Heart left ventricle (tissue), 16 donors: ENCODE data around the gene TGFB2. TPM values are rescaled to one million over a fixed set of nuclear protein-coding genes. Genes with fewer than 3 reads are reported as not detected.

Experiments
- ATAC-seq, 4 donors: fragments of 200-7000 bp; cut with Tn5 transposase; one replicate each; pipeline ENCODE4 v1.9.1; 2020 to 2022; ENCODE audit warnings: moderate library complexity in 4 of 4, mild to moderate bottlenecking in 3 of 4, moderate number of reproducible peaks in 1 of 4
- DNase-seq, 5 donors: peaks; one replicate each; pipeline ENCODE4 v3.0.0-alpha.2; 2020
- H3K27ac ChIP-seq, 12 donors: fragments of 200-600 bp; sonication (generic) in 4 of 12; one replicate each; pipeline versions ENCODE4 v1.5.0 to v1.8.0; 2016 to 2022; ENCODE audit warnings: mild to moderate bottlenecking in 2 of 12
- H3K27me3 ChIP-seq, 9 donors: fragments of 200-600 bp; sonication (generic) in 2 of 9; one replicate each; pipeline versions ENCODE4 v1.5.1 to v1.8.0; 2016 to 2022; ENCODE audit warnings: mild to moderate bottlenecking in 3 of 9
- H3K36me3 ChIP-seq, 9 donors: fragments of 200-600 bp; sonication (generic) in 2 of 9; one replicate each; pipeline versions ENCODE4 v1.5.0 to v1.8.0; 2018 to 2022; ENCODE audit warnings: mild to moderate bottlenecking in 2 of 9
- H3K4me1 ChIP-seq, 12 donors: fragments of 200-600 bp; sonication (generic) in 4 of 12; one replicate each; pipeline versions ENCODE4 v1.5.0 to v1.8.0; 2016 to 2022; ENCODE audit warnings: mild to moderate bottlenecking in 3 of 12
- H3K4me3 ChIP-seq, 12 donors: fragments of 200-600 bp; sonication (generic) in 4 of 12; one replicate each; pipeline versions ENCODE4 v1.5.0 to v1.8.0; 2017 to 2022; ENCODE audit warnings: mild to moderate bottlenecking in 9 of 12, moderate library complexity in 4 of 12
- H3K9me3 ChIP-seq, 12 donors: fragments of 200-600 bp; sonication (generic) in 4 of 12; one replicate each; pipeline versions ENCODE4 v1.5.0 to v1.8.0; 2016 to 2022; ENCODE audit warnings: mild to moderate bottlenecking in 1 of 12
- POLR2A ChIP-seq, 2 donors: fragments of 450-650 bp; IDR thresholded peaks; one replicate each; pipeline ENCODE4 v1.6.1; 2017; ENCODE audit warnings: antibody characterized with exemption in 2 of 2, mild to moderate bottlenecking in 2 of 2, moderate library complexity in 2 of 2
- WGBS, 4 donors: extraction: QIAGEN DNeasy Blood & Tissue Kit in 2 of 4; methylation state at CpG; one replicate each; pipeline versions ENCODE4 v1.1.5 to v1.1.7; 2013 to 2018; 5-methylcytosine and 5-hydroxymethylcytosine counted together
- intact Hi-C, 10 donors: fragments of 100-400 bp; cut with DNase I; formaldehyde crosslinking; loops; one replicate each; pipeline versions ENCODE4 v1.11.1 to v1.14.2; 2022
- polyA plus RNA-seq, 2 donors: library from polyadenylated mRNA; stranded (reverse); fragments of 200-250 nt; gene quantifications; one replicate each; pipeline ENCODE4 v1.2.3, GENCODE V29; 2013
- total RNA-seq, 9 donors: library from RNA; depleted of rRNA in 2 of 9; stranded (reverse); fragments of >200 nt in 2 of 9; fragmentation: NEBNext Ultra II Directional in 3 of 9; extraction: Animal tissue kit (Norgen Biotek cat#: 25700) in 3 of 9; gene quantifications; one replicate each; pipeline versions ENCODE4 v1.1.0 to v1.2.4, GENCODE V29; 2016 to 2023
- TF ChIP-seq, protein P1 (sequence below), 12 donors: fragments of 200-600 bp; sonication (generic) in 4 of 12; IDR thresholded peaks; one replicate each; pipeline versions ENCODE4 v1.5.0 to v1.8.0; 2018 to 2022; ENCODE audit warnings: antibody characterized with exemption in 12 of 12, mild to moderate bottlenecking in 5 of 12
- donor health status: ischemic (EF 13 %, LVEDD 7.1; RV severe dilation, severe dysfunction).
- donor health status: healthy with polysubstance abuse.
- donor health status: DM: no; HTN: yes; CAD: no.
- donor health status: DM: no; HTN: no; CAD: no.
- donor health status: ischemic (EF 25% LVEDD 6.9; RV normal size, moderate dysfunction).
- donor health status: ischemic (EF 25% LVEDD 5.7; RV mildly dilated, moderate dysfunction).
- donor health status: healthy.
- donor health status: DM: yes; HTN: yes; CAD: no.
- donor health status: ischemic (EF 35%, LVEDD 5.7; RV mildly dilated, moderate dysfunction).
- donor health status: nonischemic (EF 11% LVEDD 7.7; RV severe dilation, severe dysfunction).
- donor health status: DM: yes; HTN: yes; CAD: no.
- donor health status: PGD.
- donor health status: ischemic (EF 29% LVEDD 5.4; RV normal size, mild dysfunction).
- donor health status: nonischemic (EF 23%, LVEDD 6.1; RV moderate dilation, normal function).

The TGFB2 gene
- total and polyA plus RNA-seq, 11 donors = 0.76 to 23.6 (median 5.5) TPM

DNA sequence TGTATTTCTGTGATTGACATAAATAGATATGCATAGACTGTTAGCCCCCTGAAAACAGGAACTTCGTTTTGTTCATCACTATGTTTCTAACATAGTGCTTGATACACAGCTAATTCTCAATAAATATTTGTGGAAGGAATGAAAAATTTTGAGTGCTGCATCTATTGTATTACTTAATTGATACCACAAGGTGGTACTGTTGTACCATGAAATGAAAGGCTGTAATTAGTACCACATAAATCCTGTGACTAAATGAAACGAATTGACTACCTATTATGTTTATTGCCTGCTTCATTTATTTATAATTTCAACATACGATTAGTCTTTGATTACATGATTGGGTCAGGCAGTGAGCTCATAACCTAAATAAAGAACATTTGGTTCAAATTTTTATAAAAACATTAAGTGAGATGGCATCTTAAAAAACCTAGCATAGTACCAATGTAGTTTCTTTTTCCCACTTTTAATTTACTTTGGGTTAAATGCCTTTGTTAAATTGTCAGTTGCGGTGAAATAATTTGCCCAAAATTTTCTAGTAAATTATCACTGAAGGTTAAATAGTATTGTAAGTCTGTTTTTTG lies 15.0 kb upstream of the TGFB2 start:
- Histone ChIP-seq H3K4me1 (peaks cover 0 to 4% (median 0%) of the 10 kb centered on the region in 12 donors), H3K4me3 (no peak overlapping the region), H3K9me3 (no peaks in the 10 kb centered on the region), H3K36me3 (peaks cover 0 to 15% (median 0%) of the 10 kb centered on the region in 9 donors), H3K27me3 (no peaks in the 10 kb centered on the region), H3K27ac (no peak overlapping the region)
- DNase-seq = no peak
- intact Hi-C loops = loop anchor here in 9 of 10 donors (2.0 to 10.0 kb wide), 15 partner anchors 195 to 1487 kb away; no protein-coding TSS in a partner anchor
- WGBS, 4 donors = 24 to 32% (median 26%) methylated on average over 4 of the region's 4 CpGs
- TF ChIP-seq, protein P1, sequence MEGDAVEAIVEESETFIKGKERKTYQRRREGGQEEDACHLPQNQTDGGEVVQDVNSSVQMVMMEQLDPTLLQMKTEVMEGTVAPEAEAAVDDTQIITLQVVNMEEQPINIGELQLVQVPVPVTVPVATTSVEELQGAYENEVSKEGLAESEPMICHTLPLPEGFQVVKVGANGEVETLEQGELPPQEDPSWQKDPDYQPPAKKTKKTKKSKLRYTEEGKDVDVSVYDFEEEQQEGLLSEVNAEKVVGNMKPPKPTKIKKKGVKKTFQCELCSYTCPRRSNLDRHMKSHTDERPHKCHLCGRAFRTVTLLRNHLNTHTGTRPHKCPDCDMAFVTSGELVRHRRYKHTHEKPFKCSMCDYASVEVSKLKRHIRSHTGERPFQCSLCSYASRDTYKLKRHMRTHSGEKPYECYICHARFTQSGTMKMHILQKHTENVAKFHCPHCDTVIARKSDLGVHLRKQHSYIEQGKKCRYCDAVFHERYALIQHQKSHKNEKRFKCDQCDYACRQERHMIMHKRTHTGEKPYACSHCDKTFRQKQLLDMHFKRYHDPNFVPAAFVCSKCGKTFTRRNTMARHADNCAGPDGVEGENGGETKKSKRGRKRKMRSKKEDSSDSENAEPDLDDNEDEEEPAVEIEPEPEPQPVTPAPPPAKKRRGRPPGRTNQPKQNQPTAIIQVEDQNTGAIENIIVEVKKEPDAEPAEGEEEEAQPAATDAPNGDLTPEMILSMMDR (IDR thresholded peaks at IDR 0.05) = peak; percentile 59 to 79 (median 70)
- no peak for TF ChIP-seq POLR2A (IDR thresholded peaks at IDR 0.05)
- ATAC-seq = peak in 3 of 4 donors; percentile 37 to 56 (median 55)

DNA sequence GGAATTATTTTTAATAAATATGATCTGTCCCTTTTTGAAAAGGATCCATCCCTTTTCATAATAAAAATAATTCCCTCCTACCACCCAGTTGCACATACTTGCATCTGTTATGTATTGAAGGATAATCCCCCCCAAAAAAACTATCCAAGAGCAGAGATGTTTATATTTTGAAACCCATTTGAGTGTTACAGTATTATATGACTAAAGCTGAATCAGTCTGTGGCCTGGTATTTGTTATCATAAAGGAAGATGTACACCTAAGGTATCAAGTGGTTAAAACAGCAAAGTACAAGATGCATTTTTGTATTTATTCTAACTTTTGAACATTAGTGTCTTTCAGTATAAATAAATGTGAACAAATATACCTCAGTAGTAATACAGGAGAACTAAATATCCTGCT lies 12.7 kb upstream of the TGFB2 start:
- H3K27ac ChIP-seq = no peak overlapping the region
- intact Hi-C loops = loop anchor here in 9 of 10 donors (5.0 to 10.0 kb wide), 12 partner anchors 192 to 1482 kb away; no protein-coding TSS in a partner anchor
- no peak for DNase-seq
- H3K4me3 ChIP-seq = no peak overlapping the region
- H3K4me1 ChIP-seq = peaks cover 0 to 4% (median 0%) of the 10 kb centered on the region in 12 donors
- H3K36me3 ChIP-seq = peaks cover 0 to 13% (median 0%) of the 10 kb centered on the region in 9 donors
- H3K27me3 ChIP-seq = no peaks in the 10 kb centered on the region
- no peaks in the 10 kb centered on the region for H3K9me3 ChIP-seq
- TF ChIP-seq, protein P1 (IDR thresholded peaks at IDR 0.05) = no peak
- no peak for TF ChIP-seq POLR2A (IDR thresholded peaks at IDR 0.05)
- ATAC-seq = no peak

DNA sequence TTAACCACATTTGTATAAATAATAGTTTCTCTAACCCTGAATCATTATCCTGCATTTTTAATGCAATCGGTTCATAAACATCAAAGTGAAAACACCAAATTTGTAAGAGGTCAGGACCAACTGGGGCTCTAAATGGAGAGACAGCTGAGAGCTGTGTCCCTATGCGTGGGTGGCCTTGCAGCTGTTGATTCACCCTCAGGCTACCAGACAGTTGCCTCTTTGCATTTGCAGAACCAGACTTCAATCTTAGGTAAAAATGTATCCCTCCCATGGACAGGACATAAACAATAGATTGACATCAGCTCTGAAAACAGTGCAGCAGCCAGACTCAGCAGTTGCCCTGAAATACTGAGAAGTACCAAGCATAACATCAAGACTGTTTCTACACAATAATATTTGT lies 8.8 kb upstream of the TGFB2 start:
- no peak overlapping the region for H3K27ac ChIP-seq
- H3K4me3 ChIP-seq = no peak overlapping the region
- WGBS, 4 donors = 78 to 85% (median 81%) methylated on average over 2 of the region's 2 CpGs
- no peaks in the 10 kb centered on the region for H3K9me3 ChIP-seq
- no peaks in the 10 kb centered on the region for H3K27me3 ChIP-seq
- DNase-seq (no peak), ATAC-seq (no peak)
- TF ChIP-seq, protein P1 (IDR thresholded peaks at IDR 0.05) = no peak
- no peak for TF ChIP-seq POLR2A (IDR thresholded peaks at IDR 0.05)
- H3K4me1 ChIP-seq = peaks cover 0 to 6% (median 0%) of the 10 kb centered on the region in 12 donors
- intact Hi-C loops = loop anchor here in 9 of 10 donors (5.0 to 10.0 kb wide), 10 partner anchors 186 to 1478 kb away; no protein-coding TSS in a partner anchor
- H3K36me3 ChIP-seq = peaks cover 0 to 8% (median 0%) of the 10 kb centered on the region in 9 donors

DNA sequence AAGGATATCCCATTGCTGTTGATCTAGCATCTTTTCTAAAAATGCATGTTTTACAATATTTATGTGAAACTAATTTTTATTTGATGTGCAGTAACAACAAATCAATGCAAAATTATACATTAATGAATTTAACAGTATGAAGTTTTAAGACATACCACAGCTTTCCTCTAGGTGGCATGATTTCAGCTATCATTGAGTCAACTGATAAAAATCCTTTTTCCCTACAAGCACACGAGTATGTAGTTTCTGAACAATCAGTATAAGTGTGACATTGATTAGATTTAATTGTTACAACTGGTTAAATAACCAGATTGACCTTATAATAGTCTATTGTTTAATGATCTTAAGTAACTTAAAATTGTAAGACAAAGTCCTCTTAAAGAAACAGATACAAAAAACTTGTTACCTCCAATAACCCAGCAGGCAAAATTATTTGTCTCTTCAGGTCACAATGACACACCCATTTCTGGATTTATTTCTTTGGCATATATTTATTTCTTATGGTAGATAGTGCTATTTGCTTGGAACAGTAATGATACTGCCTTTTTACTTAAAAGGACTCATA lies 5.8 kb upstream of the TGFB2 start:
- DNase-seq = no peak
- no peak for ATAC-seq
- Histone ChIP-seq H3K36me3 (no peaks in the 10 kb centered on the region), H3K4me3 (no peak overlapping the region), H3K9me3 (no peaks in the 10 kb centered on the region), H3K4me1 (peaks cover 0 to 6% (median 0%) of the 10 kb centered on the region in 12 donors), H3K27me3 (no peaks in the 10 kb centered on the region), H3K27ac (no peak overlapping the region)
- WGBS, 4 donors = 0 to 6% (median 2%) methylated on average over 1 of the region's 1 CpG
- intact Hi-C loops = loop anchor here in 9 of 10 donors (2.0 to 10.0 kb wide), 11 partner anchors 181 to 1475 kb away; no protein-coding TSS in a partner anchor
- no peak for TF ChIP-seq POLR2A (IDR thresholded peaks at IDR 0.05)
- TF ChIP-seq, protein P1 (IDR thresholded peaks at IDR 0.05) = peak; percentile 55 to 83 (median 77)
